ENCODE measurements around the gene CD80.

DNA sequence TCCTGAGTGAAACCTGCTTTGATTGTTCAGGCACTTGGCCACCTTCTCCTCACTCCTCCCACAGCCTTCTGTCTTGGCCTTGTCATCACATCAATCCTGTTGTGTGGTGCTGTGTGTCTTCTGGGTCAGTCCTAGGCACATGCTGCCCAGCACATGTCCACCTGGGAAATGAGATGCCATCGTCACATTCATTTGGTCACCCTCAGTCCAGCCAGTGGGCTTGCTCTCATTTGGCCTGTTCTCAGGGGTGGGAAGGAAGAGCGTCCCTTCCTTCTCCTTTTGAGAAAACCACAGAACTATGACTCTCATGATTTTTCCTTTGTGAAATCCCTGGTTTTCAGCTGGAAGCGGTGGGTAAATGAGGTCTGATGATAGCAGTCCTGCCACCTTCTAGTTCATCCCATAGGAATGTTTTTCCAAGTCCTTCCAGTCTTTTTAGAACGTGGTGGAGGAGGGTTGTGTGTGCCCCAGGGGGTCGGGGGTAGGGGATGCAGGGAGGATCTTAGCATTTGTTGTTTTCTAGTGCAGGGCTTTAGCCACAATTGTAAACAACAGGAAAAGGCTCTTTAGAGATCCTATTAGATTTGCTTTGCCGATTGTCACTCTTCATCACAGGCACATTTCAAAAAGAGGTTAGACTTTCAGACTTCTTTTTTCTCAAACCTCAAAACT is 29.8 kb upstream of the CD80 start:
- TF ChIP-seq CREB1 (IDR thresholded peaks at IDR 0.05; ENCODE audit: low read depth) (no peak), EP300 (IDR thresholded peaks at IDR 0.05; ENCODE audit: borderline replicate concordance) (no peak), TCF12 (IDR thresholded peaks at IDR 0.05; ENCODE audit: low read depth) (no peak), RAD21 (IDR thresholded peaks at IDR 0.05; ENCODE audit: low read depth) (no peak), EGR1 (IDR thresholded peaks at IDR 0.05) (no peak), TAF1 (IDR thresholded peaks at IDR 0.05; ENCODE audit: low read depth) (no peak), NFIC (IDR thresholded peaks at IDR 0.05) (no peak)
- TF ChIP-seq, protein P1, sequence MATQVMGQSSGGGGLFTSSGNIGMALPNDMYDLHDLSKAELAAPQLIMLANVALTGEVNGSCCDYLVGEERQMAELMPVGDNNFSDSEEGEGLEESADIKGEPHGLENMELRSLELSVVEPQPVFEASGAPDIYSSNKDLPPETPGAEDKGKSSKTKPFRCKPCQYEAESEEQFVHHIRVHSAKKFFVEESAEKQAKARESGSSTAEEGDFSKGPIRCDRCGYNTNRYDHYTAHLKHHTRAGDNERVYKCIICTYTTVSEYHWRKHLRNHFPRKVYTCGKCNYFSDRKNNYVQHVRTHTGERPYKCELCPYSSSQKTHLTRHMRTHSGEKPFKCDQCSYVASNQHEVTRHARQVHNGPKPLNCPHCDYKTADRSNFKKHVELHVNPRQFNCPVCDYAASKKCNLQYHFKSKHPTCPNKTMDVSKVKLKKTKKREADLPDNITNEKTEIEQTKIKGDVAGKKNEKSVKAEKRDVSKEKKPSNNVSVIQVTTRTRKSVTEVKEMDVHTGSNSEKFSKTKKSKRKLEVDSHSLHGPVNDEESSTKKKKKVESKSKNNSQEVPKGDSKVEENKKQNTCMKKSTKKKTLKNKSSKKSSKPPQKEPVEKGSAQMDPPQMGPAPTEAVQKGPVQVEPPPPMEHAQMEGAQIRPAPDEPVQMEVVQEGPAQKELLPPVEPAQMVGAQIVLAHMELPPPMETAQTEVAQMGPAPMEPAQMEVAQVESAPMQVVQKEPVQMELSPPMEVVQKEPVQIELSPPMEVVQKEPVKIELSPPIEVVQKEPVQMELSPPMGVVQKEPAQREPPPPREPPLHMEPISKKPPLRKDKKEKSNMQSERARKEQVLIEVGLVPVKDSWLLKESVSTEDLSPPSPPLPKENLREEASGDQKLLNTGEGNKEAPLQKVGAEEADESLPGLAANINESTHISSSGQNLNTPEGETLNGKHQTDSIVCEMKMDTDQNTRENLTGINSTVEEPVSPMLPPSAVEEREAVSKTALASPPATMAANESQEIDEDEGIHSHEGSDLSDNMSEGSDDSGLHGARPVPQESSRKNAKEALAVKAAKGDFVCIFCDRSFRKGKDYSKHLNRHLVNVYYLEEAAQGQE (IDR thresholded peaks at IDR 0.05; ENCODE audit: low read depth), result no peak
- TF ChIP-seq, protein P2, sequence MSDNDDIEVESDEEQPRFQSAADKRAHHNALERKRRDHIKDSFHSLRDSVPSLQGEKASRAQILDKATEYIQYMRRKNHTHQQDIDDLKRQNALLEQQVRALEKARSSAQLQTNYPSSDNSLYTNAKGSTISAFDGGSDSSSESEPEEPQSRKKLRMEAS (IDR thresholded peaks at IDR 0.05), result no peak

All from Ishikawa (cell line).